Activated T-helper 1 cell treated with anti-CD3 and anti-CD28 coated beads, Interleukin-12 subunit alpha, Interleukin-12 subunit beta, Interleukin-2, Interleukin-4 antibody, amounts not matched to agents 30 ng/mL and 10 ng/mL and 1 ng/mL, durations not matched to agents 14 hours and 24 hours and 36 hours (primary cell): ENCODE results near the gene OTULINL. TPM values are rescaled to one million over a fixed set of nuclear protein-coding genes. Genes with fewer than 3 reads are reported as not detected.

Source experiments
- DNase-seq: peaks from one replicate; pipeline ENCODE4 v3.0.0; 2021; ENCODE audit warnings: low spot score
- H3K27ac Mint-ChIP-seq: one replicate; pipeline ENCODE4 v1.8.0; 2021; ENCODE audit warnings: mild to moderate bottlenecking, mixed read lengths
- H3K27me3 Mint-ChIP-seq: one replicate; pipeline ENCODE4 v1.8.0; 2022; ENCODE audit warnings: mild to moderate bottlenecking, moderate library complexity, mixed read lengths; ENCODE audit not compliant: insufficient read depth
- H3K36me3 Mint-ChIP-seq: one replicate; pipeline ENCODE4 v1.8.0; 2021; ENCODE audit warnings: low read depth, mixed read lengths
- H3K4me1 Mint-ChIP-seq: one replicate; pipeline ENCODE4 v1.8.0; 2021; ENCODE audit warnings: low read depth, mixed read lengths
- H3K4me3 Mint-ChIP-seq: one replicate; pipeline ENCODE4 v1.8.0; 2021; ENCODE audit warnings: mild to moderate bottlenecking, moderate library complexity, mixed read lengths
- H3K9me3 Mint-ChIP-seq: one replicate; pipeline ENCODE4 v1.8.0; 2021; ENCODE audit warnings: mixed read lengths
- intact Hi-C: fragments of 100-400 bp; cut with micrococcal nuclease; formaldehyde crosslinking; loops from one replicate; pipeline ENCODE4 v1.15.1; 2024
- total RNA-seq: library from RNA; stranded (reverse); gene quantifications from 2 replicates; pipeline ENCODE4 v1.2.3, GENCODE V29; 2022

Gene OTULINL
- total RNA-seq, 1 donor from 2014 or later = 13.6 TPM

DNA sequence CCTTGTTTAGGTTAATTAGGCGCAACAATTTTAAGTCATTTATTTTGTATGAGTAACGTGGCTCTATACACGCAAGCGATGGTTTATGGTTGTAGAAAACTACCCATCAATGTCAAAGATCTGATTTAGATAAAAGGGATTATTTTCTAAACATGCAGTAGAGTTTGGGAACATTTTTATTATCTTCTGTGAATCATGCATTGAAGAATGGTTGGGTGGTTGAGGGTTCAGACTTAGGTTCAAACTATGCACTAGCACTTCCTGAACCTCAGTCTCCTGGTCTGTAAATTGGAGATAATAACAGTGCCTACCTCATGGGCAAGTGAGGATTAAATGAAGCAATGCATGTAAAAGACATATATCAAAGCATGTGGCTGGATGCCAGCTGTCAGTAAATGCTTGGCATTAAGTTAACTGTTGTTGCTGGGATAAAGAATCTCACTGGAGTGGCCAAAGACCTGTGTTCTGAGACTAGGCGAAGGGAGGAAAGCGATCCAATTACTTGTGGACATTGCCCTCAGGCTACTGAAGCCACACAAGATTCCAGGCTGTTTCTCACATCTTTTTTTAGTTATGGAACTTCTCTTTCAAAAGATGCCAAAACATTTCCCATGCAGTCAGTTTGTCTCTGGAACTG lies 1.1 kb upstream of the OTULINL start:
- Mint-ChIP-seq H3K9me3 (no peaks in the 10 kb centered on the region), H3K27me3 (peaks cover 8% of the 10 kb centered on the region), H3K27ac (peak overlapping the region; percentile 61), H3K4me3 (peak overlapping the region; percentile 76), H3K4me1 (peaks cover 31% of the 10 kb centered on the region), H3K36me3 (peaks cover 4% of the 10 kb centered on the region)
- intact Hi-C loops = loop anchor here (2.0 to 5.0 kb wide), 4 partner anchors 144 to 1887 kb away; partner anchors contain the start of genes TRIO and ZNF622
- no peak for DNase-seq

DNA sequence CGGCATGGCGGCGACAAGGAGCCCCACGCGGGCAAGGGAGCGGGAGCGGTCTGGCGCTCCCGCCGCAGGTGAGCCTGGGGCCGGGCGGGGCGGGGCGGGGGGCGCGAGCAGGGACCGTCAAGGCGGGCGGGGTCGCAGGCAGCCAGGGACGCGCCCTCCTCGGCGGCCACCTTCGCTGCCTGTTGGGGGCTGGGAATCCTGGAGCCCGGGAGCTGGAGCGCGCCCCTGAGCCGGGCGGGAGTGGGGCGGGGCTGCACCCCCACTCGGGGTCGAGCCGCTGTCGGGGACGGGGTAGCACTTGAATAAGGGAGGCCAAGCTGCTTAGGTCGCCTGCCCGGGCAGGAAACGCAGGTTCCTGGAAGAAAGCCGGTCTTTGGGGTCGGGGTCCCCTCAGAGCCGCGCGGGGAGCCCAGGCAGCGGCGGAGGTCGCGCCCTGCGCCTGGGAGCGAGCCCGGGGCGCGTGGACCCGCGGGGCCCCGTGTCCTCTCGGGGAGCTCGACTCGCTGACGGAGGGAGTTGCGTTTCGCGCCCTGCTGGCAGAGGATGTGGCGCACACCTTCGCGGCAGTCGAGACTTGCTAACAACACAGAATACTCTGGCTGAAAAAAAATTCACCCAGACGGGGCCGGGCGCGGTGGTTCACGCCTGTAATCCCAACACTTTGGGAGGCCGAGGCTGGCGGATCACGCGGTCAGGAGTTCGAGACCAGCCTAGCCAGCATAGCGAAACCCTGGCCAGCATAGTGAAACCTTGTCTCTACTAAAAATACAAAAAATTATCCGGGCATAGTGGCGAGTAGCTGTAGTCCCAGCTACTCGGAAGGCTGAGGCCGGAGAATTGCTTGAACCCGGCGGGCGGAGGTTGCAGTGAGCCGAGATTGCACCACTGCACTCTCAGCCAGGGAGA lies 552 bp downstream of the OTULINL start:
- Mint-ChIP-seq H3K9me3 (no peaks in the 10 kb centered on the region), H3K27me3 (peaks cover 10% of the 10 kb centered on the region), H3K4me3 (peak overlapping the region; percentile 80), H3K36me3 (peaks cover 7% of the 10 kb centered on the region), H3K4me1 (peaks cover 35% of the 10 kb centered on the region), H3K27ac (peak overlapping the region; percentile 58)
- peak; percentile 80 for DNase-seq
- intact Hi-C loops = loop anchor here (1.0 to 5.0 kb wide), 9 partner anchors 13 to 1885 kb away; partner anchors contain the start of genes OTULIN, TRIO and ZNF622

DNA sequence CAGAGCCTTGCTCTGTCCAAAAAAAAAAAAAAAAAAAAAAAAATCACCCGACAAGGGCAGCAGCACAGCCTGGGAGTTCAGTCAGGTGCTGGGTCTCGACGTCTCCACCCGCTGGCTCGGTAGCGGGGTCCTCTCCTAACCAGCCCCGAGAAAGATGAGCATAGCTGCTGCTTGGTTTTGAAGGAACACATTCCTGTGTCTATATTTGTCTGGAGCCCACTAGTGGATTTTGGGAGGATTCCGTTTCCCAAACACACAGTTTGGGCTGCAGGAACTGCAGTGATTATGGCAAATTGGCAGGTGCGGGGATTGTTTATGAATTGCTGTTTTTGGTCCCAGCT lies 1.2 kb downstream of the OTULINL start:
- H3K9me3 Mint-ChIP-seq = no peaks in the 10 kb centered on the region
- H3K4me1 Mint-ChIP-seq = peaks cover 35% of the 10 kb centered on the region
- DNase-seq = no peak
- H3K27ac Mint-ChIP-seq = peak overlapping the region; percentile 58
- peaks cover 10% of the 10 kb centered on the region for H3K27me3 Mint-ChIP-seq
- H3K4me3 Mint-ChIP-seq = peak overlapping the region; percentile 80
- H3K36me3 Mint-ChIP-seq = peaks cover 7% of the 10 kb centered on the region
- intact Hi-C loops = loop anchor here (1.0 to 5.0 kb wide), 7 partner anchors 13 to 1885 kb away; partner anchors contain the start of genes OTULIN, TRIO and ZNF622

DNA sequence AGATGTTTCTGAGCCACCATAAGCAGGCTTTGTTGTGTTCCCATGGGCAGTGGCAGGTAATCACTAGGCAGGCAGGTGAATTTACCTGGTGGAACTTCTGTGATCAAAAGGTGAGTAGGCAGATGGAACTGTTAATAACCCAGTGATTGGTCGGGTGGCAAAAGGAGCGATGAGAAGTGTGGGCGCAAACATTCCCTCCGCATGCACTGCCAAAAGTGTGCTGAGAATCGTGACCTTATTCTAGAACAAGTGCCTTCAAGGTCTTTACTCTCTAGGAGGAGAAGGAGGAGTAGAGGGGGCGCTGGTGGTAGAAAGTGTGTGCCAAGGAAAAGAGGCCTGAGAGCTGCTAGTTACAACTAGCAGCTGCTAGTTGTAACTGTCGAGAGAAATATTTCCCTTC lies 3.3 kb downstream of the OTULINL start:
- H3K27ac Mint-ChIP-seq = no peak overlapping the region
- intact Hi-C loops = loop anchor here (5.0 kb wide), 2 partner anchors 443 to 1882 kb away; partner anchors contain the start of genes TRIO and ZNF622
- peaks cover 10% of the 10 kb centered on the region for H3K27me3 Mint-ChIP-seq
- no peaks in the 10 kb centered on the region for H3K9me3 Mint-ChIP-seq
- H3K4me1 Mint-ChIP-seq = peaks cover 45% of the 10 kb centered on the region
- H3K36me3 Mint-ChIP-seq = peaks cover 9% of the 10 kb centered on the region
- no peak overlapping the region for H3K4me3 Mint-ChIP-seq
- no peak for DNase-seq

DNA sequence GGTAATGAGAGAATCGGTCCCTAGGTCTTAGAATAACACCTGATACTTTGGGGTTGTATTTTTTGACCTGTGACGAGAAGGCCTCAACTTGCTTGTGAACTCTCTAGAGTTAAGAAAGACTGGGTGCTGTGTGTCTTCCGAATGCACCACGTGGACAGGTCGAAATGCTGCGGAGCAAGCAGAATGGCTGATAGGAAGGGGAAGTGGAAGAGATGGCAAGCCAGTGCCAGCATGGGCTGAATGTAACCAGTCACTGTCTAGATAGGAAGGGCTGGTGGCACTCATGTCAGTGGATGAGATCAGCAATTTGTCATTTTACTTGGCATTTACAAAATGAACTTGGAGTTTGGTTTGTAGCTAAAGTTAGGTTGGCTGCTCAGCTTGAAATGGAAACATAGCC lies 5.6 kb downstream of the OTULINL start:
- Mint-ChIP-seq H3K27ac (no peak overlapping the region), H3K4me1 (peaks cover 49% of the 10 kb centered on the region)
- intact Hi-C loops = no loop called here

DNA sequence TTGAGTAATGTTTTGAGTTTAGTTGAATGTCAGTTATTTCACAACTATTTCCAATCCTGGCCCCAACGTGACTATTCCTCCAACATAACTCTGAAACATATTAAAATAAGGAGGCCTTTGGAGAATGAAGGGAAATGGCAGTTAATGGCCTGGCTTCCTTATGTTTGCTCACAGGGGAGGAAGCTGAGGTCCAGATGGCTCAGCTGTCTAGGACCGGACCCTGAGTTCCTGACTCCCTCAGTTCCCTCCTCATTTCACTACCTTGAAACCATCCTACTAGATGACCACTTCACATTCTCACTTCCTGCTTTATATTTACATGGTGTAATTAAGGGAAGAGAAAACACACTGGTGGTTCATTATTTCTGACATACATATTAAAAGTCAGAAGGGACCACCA lies 6.6 kb downstream of the OTULINL start:
- Mint-ChIP-seq H3K27ac (no peak overlapping the region), H3K4me1 (peaks cover 52% of the 10 kb centered on the region), H3K9me3 (no peaks in the 10 kb centered on the region)

More for the DNA sequence above, 5.6 kb downstream of the OTULINL start:
- no peaks in the 10 kb centered on the region for H3K9me3 Mint-ChIP-seq
- H3K36me3 Mint-ChIP-seq = peaks cover 9% of the 10 kb centered on the region
- DNase-seq = no peak
- H3K27me3 Mint-ChIP-seq = peaks cover 2% of the 10 kb centered on the region
- no peak overlapping the region for H3K4me3 Mint-ChIP-seq

DNA sequence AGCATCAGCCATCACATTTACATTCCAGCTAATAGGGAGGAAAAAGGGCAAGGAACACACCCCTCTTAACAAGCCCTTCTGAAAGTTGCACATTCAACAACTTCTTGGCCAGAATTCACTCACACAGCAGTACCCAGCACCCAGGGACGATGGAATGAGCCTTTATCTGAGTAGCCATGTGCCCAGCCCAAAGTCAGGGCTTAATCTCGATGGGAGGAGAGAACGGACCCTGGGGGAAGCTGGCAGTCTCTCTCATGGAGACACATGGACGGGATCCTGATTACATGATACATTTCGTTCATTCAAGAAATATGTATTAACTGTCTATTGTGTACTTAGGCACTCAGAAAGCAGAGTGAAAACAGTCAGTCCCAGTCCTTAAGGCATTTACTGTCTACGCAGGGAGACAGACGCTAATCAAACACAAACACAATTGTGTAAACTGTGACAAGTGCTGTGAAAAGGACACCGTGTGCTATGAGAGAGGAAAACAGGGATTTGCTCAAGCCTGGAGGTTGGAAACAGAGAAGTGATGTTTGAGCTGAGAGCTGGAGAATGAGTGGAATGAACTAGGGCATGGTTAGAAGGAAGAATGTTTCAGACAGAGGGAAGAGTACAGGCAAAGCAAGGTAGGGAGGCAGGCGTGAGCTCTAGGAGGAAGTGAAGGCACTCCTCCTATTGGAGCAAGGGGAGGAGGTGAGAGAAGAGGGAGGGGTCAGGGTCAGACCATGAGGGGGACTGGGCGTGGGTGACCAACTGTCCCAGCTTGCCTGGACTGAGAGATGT lies 7.4 kb downstream of the OTULINL start:
- H3K27me3 Mint-ChIP-seq = peaks cover 2% of the 10 kb centered on the region
- no peak overlapping the region for H3K4me3 Mint-ChIP-seq
- intact Hi-C loops = no loop called here
- no peak for DNase-seq
- peaks cover 12% of the 10 kb centered on the region for H3K36me3 Mint-ChIP-seq
- peaks cover 53% of the 10 kb centered on the region for H3K4me1 Mint-ChIP-seq
- no peaks in the 10 kb centered on the region for H3K9me3 Mint-ChIP-seq
- peak overlapping the region; percentile 64 for H3K27ac Mint-ChIP-seq

More for the DNA sequence above, 6.6 kb downstream of the OTULINL start:
- peaks cover 9% of the 10 kb centered on the region for H3K36me3 Mint-ChIP-seq
- intact Hi-C loops = no loop called here
- H3K4me3 Mint-ChIP-seq = no peak overlapping the region
- H3K27me3 Mint-ChIP-seq = peaks cover 2% of the 10 kb centered on the region
- DNase-seq = no peak

DNA sequence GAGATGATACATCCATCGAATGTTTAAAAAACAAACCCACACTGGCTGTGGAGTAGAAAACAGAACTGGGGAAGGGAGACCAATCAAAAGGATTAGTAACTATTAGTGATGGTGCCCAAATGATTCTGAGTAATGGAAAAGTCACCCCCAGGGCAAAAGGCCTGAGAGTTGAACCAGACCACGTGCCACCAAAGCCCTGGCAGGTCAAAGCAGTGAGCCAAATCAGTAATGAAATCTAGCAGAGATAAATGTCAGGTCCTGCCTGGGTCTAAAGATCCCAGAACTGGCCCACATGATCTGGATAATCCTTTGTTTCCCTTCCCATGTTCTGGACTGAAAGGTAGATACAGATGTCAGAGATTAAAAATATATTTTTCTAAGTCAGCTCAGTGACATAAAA lies 9.4 kb downstream of the OTULINL start:
- Mint-ChIP-seq H3K4me3 (no peak overlapping the region), H3K9me3 (no peaks in the 10 kb centered on the region), H3K27me3 (no peaks in the 10 kb centered on the region), H3K36me3 (peaks cover 7% of the 10 kb centered on the region), H3K4me1 (peaks cover 56% of the 10 kb centered on the region), H3K27ac (no peak overlapping the region)
- intact Hi-C loops = loop anchor here (5.0 to 10.0 kb wide), 2 partner anchors 216 to 414 kb away; no protein-coding TSS in a partner anchor
- no peak for DNase-seq

DNA sequence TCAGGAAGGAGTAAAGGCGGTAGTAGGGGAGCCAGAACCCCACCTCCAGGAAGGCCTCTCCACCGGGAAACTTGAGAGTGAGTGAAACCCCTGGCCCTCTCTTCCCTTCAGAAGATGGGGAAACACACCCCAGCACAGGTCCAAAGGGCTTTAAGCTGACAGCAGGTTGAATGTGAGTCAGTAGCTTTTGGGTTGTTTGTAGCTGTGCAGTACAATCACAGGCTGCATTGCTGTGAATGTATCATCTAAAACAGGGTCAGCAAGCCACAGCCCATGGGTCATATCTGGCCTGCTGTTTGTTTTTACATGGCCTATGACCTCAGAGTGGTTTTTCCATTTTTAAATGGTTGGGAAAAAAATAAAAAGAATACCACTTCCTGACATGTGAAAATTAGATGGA lies 10.0 kb downstream of the OTULINL start:
- Mint-ChIP-seq H3K27me3 (no peaks in the 10 kb centered on the region), H3K27ac (no peak overlapping the region), H3K4me3 (no peak overlapping the region), H3K9me3 (no peaks in the 10 kb centered on the region), H3K36me3 (peaks cover 10% of the 10 kb centered on the region), H3K4me1 (peaks cover 62% of the 10 kb centered on the region)
- intact Hi-C loops = loop anchor here (5.0 to 10.0 kb wide), 2 partner anchors 216 to 413 kb away; no protein-coding TSS in a partner anchor
- no peak for DNase-seq

DNA sequence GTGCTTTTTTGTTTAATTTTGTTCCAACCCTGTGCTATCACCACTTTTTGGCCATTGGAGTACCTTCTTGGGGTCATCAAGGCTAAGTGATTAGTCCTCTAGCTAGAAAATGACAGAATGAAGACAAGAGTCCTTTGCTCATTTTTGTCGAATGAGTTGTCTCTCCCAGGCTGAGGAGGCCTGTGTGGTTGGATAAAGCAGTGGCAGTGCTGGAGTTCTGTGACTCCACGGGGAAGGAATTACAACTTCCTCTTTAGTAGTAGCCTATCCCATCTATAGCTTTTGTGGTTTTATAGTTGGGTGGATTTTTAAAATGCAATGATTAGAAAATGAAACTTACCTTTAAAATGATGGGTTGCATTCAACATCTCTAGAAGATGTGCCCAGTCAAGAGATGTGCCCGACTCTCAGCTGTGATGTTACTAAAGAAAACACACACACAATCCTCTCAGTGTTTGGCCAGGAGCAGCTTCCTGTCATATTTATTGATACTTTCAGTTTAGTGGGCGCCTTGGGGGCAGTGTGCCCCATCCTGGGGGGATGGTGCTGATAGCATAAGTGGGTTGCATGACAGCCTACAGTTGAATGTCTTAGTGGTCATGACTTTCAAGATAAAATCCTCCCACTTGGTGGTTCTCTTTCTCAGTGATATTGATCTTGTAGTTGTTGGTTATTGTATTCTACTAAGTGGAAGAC lies 11.9 kb downstream of the OTULINL start:
- Mint-ChIP-seq H3K36me3 (peaks cover 10% of the 10 kb centered on the region), H3K27me3 (no peaks in the 10 kb centered on the region), H3K27ac (peak overlapping the region; percentile 98), H3K4me1 (peaks cover 81% of the 10 kb centered on the region), H3K4me3 (peak overlapping the region; percentile 50), H3K9me3 (no peaks in the 10 kb centered on the region)
- intact Hi-C loops = loop anchor here (2.0 to 10.0 kb wide), 3 partner anchors 71 to 411 kb away; partner anchors contain the start of gene OTULIN
- DNase-seq = no peak

DNA sequence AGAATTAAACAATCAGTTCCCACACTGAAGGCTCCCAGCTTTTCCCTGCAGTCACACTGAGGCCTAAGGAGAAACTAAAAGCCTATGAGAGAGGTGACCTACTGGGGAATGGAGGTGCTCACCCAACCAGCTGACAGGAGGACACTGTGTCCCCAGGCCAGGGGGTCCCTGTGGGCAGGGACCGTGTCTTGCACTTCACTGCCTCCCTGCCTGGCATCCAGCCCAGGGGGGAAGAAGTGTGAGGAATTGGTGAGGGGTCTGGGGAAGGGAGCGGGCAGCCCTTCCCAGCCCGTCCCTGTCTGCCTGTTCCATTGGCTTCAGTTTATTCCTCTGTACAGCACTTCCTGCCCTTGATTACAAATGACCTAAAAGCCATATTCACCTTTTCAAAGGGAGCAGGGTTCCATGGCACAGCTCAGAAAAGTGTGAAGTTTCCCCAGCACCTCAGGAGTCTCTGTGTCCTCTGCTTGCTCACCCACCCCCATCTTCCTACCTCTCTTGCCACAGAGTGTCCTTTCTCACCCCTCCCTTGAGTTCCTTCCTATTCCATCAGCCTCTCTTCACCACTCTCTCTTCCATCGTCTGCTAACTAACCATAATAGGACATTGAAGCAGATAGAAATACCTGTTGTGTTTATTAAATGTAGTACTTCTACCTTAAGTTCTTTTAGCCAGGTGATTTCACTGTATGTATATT lies 12.9 kb downstream of the OTULINL start:
- Mint-ChIP-seq H3K4me1 (peaks cover 72% of the 10 kb centered on the region), H3K27ac (peak overlapping the region; percentile 98), H3K4me3 (peak overlapping the region; percentile 78), H3K36me3 (peaks cover 7% of the 10 kb centered on the region), H3K9me3 (no peaks in the 10 kb centered on the region), H3K27me3 (no peaks in the 10 kb centered on the region)
- DNase-seq = no peak
- intact Hi-C loops = loop anchor here (1.0 to 10.0 kb wide), 6 partner anchors 12 to 410 kb away; partner anchors contain the start of gene OTULIN
